ENCODE results near the gene KCTD4.
"Not testable (repeated sequence)": the region's sequence is repeated elsewhere in the genome, so short reads cannot be mapped to it uniquely, and the experiment has no call there.

The KCTD4 gene

GRCh38 chr13:45200701-45201232, at the start of gene KCTD4:
Gene KCTD4, minus strand, starts transcription at chr13:45201045. Its CDS starts 6,478 bp downstream, at chr13:45194567.
- DNase-seq (ENCODE audit: low read depth in 2 of 2) = no peak

GRCh38 chr13:45249662-45250061, 48.8 kb upstream of the KCTD4 start:
- DNase-seq (ENCODE audit: low read depth in 2 of 2) = no peak

- DNase-seq (ENCODE audit: low read depth in 2 of 2) = not testable (repeated sequence)
These were observed 43.9 kb upstream of the KCTD4 start for GRCh38 chr13:45244736-45245135.

- no peak for DNase-seq (ENCODE audit: low read depth in 2 of 2)
These were observed 42.2 kb upstream of the KCTD4 start for GRCh38 chr13:45243077-45243476.

- DNase-seq (ENCODE audit: low read depth in 2 of 2) = no peak
These were observed 41.7 kb upstream of the KCTD4 start for GRCh38 chr13:45242524-45242923.

- DNase-seq (ENCODE audit: low read depth in 2 of 2) = no peak
These were observed 41.2 kb upstream of the KCTD4 start for GRCh38 chr13:45242070-45242469.

- DNase-seq (ENCODE audit: low read depth in 2 of 2) = no peak
These were observed 39.3 kb upstream of the KCTD4 start for GRCh38 chr13:45240143-45240542.

GRCh38 chr13:45238945-45239795, 38.3 kb upstream of the KCTD4 start:
- DNase-seq (ENCODE audit: low read depth in 2 of 2) = no peak

- DNase-seq (ENCODE audit: low read depth in 2 of 2) = no peak
These were observed 31.7 kb upstream of the KCTD4 start for GRCh38 chr13:45232591-45232990.

GRCh38 chr13:45231722-45232121, 30.9 kb upstream of the KCTD4 start:
- no peak for DNase-seq (ENCODE audit: low read depth in 2 of 2)

- no peak for DNase-seq (ENCODE audit: low read depth in 2 of 2)
These were observed 30.5 kb upstream of the KCTD4 start for GRCh38 chr13:45231305-45231704.

GRCh38 chr13:45229172-45229571, 28.3 kb upstream of the KCTD4 start:
- DNase-seq (ENCODE audit: low read depth in 2 of 2) = no peak

- no peak for DNase-seq (ENCODE audit: low read depth in 2 of 2)
These were observed 27.2 kb upstream of the KCTD4 start for GRCh38 chr13:45228002-45228401.

GRCh38 chr13:45226024-45226423, 25.2 kb upstream of the KCTD4 start:
- DNase-seq (ENCODE audit: low read depth in 2 of 2) = no peak

GRCh38 chr13:45225370-45225769, 24.5 kb upstream of the KCTD4 start:
- no peak for DNase-seq (ENCODE audit: low read depth in 2 of 2)

GRCh38 chr13:45224176-45224575, 23.3 kb upstream of the KCTD4 start:
- no peak for DNase-seq (ENCODE audit: low read depth in 2 of 2)

- DNase-seq (ENCODE audit: low read depth in 2 of 2) = no peak
These were observed 22.1 kb upstream of the KCTD4 start for GRCh38 chr13:45222919-45223318.

GRCh38 chr13:45222516-45222915, 21.7 kb upstream of the KCTD4 start:
- no peak for DNase-seq (ENCODE audit: low read depth in 2 of 2)

- DNase-seq (ENCODE audit: low read depth in 2 of 2) = no peak
These were observed 19.6 kb upstream of the KCTD4 start for GRCh38 chr13:45220403-45220802.

GRCh38 chr13:45219938-45220375, 19.1 kb upstream of the KCTD4 start:
- no peak for DNase-seq (ENCODE audit: low read depth in 2 of 2)

- DNase-seq (ENCODE audit: low read depth in 2 of 2) = no peak
These were observed 18.5 kb upstream of the KCTD4 start for GRCh38 chr13:45219123-45219891.

GRCh38 chr13:45218689-45219088, 17.8 kb upstream of the KCTD4 start:
- no peak for DNase-seq (ENCODE audit: low read depth in 2 of 2)

- no peak for DNase-seq (ENCODE audit: low read depth in 2 of 2)
These were observed 15.3 kb upstream of the KCTD4 start for GRCh38 chr13:45216193-45216592.
